ENCODE results near the gene KRTAP10-2.

- TF ChIP-seq, protein P1, sequence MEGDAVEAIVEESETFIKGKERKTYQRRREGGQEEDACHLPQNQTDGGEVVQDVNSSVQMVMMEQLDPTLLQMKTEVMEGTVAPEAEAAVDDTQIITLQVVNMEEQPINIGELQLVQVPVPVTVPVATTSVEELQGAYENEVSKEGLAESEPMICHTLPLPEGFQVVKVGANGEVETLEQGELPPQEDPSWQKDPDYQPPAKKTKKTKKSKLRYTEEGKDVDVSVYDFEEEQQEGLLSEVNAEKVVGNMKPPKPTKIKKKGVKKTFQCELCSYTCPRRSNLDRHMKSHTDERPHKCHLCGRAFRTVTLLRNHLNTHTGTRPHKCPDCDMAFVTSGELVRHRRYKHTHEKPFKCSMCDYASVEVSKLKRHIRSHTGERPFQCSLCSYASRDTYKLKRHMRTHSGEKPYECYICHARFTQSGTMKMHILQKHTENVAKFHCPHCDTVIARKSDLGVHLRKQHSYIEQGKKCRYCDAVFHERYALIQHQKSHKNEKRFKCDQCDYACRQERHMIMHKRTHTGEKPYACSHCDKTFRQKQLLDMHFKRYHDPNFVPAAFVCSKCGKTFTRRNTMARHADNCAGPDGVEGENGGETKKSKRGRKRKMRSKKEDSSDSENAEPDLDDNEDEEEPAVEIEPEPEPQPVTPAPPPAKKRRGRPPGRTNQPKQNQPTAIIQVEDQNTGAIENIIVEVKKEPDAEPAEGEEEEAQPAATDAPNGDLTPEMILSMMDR (IDR thresholded peaks at IDR 0.05): no peak
- no peak for TF ChIP-seq POLR2A (IDR thresholded peaks at IDR 0.05)
These were observed 18.0 kb downstream of the KRTAP10-2 start for GRCh38 chr21:44533121-44533890.

Data from heart left ventricle (tissue), 13 donors.